ENCODE measurements around the gene FBXO24. TPM values are rescaled to one million over a fixed set of nuclear protein-coding genes. Genes with fewer than 3 reads are reported as not detected.

FBXO24 gene
- total RNA-seq, 4 donors from 2014 or later = 2.9 to 4.9 TPM; not detected in 2

DNA sequence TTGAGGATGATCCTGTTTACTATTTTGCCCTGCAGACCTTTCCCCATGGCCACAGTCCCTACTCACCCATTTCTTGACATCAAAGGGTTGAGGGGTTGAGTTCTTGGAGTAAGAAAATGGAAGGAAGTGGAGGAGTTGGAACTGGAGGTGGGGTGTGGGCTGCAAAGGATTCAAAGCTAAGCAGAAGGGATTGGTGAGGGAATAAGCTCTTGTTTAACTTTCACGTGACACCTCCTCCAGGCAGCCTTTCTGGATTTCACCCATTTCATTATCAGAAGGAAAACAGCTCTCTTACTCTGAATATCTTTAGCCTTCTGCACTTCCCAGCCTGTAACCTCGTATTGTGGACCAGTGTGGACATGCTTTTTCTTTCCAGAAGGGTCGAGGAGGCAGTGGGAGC is 39.9 kb downstream of the FBXO24 start:
- Histone ChIP-seq H3K27ac (no peak overlapping the region), H3K4me1 (no peaks in the 10 kb centered on the region), H3K36me3 (no peaks in the 10 kb centered on the region), H3K27me3 (no peaks in the 10 kb centered on the region), H3K4me3 (peak overlapping the region; percentile 6 to 24), H3K9me3 (no peaks in the 10 kb centered on the region)
- no peak for DNase-seq
- intact Hi-C loops (cut with DNase I; ENCODE audit: low total_unique reads) = no loop called here
- TF ChIP-seq, protein P1, sequence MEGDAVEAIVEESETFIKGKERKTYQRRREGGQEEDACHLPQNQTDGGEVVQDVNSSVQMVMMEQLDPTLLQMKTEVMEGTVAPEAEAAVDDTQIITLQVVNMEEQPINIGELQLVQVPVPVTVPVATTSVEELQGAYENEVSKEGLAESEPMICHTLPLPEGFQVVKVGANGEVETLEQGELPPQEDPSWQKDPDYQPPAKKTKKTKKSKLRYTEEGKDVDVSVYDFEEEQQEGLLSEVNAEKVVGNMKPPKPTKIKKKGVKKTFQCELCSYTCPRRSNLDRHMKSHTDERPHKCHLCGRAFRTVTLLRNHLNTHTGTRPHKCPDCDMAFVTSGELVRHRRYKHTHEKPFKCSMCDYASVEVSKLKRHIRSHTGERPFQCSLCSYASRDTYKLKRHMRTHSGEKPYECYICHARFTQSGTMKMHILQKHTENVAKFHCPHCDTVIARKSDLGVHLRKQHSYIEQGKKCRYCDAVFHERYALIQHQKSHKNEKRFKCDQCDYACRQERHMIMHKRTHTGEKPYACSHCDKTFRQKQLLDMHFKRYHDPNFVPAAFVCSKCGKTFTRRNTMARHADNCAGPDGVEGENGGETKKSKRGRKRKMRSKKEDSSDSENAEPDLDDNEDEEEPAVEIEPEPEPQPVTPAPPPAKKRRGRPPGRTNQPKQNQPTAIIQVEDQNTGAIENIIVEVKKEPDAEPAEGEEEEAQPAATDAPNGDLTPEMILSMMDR (IDR thresholded peaks at IDR 0.05) = no peak
- no peak for TF ChIP-seq POLR2A (IDR thresholded peaks at IDR 0.05)

DNA sequence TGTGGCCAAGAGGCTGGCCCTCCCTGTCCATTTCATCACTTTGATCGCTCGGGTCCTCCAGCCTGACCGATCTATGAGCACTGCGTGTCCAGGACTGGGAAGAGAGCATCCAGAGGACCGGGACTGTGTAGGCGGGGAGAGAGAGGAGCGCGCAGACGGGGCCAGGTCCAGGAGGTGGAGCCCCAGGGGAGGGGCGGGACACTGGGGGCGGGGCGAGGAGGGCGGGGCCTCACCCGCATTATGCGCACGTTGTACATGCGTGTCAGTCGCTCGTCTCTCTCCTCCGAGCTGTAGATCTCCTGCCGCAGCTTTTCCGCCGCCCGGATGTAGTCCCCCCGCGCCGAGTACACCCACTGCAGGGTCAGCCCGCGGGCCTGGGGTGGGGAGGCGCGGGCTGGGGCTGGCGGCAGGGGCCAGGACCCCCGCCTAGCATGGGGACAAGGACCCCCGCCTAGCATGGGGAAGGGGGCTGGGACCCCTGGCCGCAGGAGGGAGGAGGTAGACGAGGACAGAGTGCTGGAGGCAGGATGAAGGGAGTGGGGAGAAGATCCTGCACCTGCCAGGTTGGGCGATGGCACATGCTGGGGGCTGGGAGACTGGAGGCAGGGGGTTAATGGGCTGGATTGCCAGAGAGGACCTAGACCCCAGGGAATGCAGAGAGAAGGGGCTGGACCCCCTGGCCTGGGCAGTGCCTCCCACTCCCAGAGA is 40.6 kb downstream of the FBXO24 start:
- Histone ChIP-seq H3K36me3 (no peaks in the 10 kb centered on the region), H3K27ac (no peak overlapping the region), H3K27me3 (no peaks in the 10 kb centered on the region), H3K4me1 (no peaks in the 10 kb centered on the region), H3K9me3 (no peaks in the 10 kb centered on the region), H3K4me3 (peak overlapping the region; percentile 6 to 24)
- intact Hi-C loops (cut with DNase I; ENCODE audit: low total_unique reads) = no loop called here
- peak; percentile 83 to 86 for DNase-seq
- peak in 1 of 2 donors; percentile 14 for TF ChIP-seq POLR2A (IDR thresholded peaks at IDR 0.05)
- TF ChIP-seq, protein P1 (IDR thresholded peaks at IDR 0.05) = no peak

DNA sequence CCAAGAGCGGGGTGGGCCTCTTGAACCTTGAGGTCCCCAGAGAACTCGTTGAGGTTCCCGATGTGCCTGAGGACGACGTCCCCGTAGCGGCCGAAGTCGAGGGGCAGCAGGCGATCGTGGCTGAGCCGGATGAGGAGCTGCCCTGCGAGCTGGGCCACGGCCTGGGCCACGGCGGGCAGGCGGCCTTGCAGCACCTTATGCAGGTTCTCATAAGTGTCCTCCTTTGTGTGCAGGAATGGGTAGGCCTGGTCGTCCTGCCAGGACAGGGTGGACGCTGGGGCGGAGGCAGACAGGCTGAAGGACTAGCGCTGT is 41.1 kb downstream of the FBXO24 start:
- intact Hi-C loops (cut with DNase I; ENCODE audit: low total_unique reads) = no loop called here
- H3K4me3 ChIP-seq = no peak overlapping the region
- H3K9me3 ChIP-seq = no peaks in the 10 kb centered on the region
- TF ChIP-seq, protein P1 (IDR thresholded peaks at IDR 0.05) = no peak
- no peak for TF ChIP-seq POLR2A (IDR thresholded peaks at IDR 0.05)
- H3K27me3 ChIP-seq = no peaks in the 10 kb centered on the region
- no peaks in the 10 kb centered on the region for H3K4me1 ChIP-seq
- no peak overlapping the region for H3K27ac ChIP-seq
- no peak for DNase-seq
- no peaks in the 10 kb centered on the region for H3K36me3 ChIP-seq

DNA sequence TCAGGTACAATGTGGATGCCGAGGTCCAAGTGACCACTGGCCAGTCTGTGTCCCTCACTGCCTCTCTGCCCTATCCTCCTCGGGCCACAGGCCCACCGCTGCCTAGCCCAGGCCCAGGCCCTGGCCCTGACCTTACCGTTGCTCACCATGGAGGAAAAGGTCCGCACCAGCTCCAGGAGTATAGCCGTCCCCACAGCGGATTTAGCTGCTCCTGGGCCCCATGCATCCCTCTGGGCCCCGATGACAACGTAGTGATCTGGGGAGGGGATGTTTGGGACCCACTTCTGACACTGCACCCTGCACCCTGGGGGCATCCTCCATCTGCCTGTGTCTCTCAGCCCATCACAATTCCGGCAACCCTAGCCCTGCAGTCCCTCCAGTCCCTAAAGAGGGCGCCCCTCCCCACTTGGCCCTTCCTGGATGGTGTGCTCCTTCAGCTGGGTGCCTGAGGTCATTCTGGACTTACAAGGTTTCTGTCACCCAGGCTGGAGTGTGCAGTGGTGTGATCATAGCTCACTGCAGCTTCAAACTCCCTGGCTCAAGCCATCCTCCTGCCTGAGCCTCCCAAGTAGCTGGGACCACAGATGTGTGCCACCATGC is 43.1 kb downstream of the FBXO24 start:
- DNase-seq = no peak
- Histone ChIP-seq H3K27ac (no peak overlapping the region), H3K27me3 (peaks cover 0 to 3% of the 10 kb centered on the region in 2 donors), H3K4me1 (peaks cover 0 to 4% of the 10 kb centered on the region in 2 donors), H3K9me3 (no peaks in the 10 kb centered on the region), H3K4me3 (no peak overlapping the region), H3K36me3 (no peaks in the 10 kb centered on the region)
- TF ChIP-seq POLR2A (IDR thresholded peaks at IDR 0.05) = no peak
- TF ChIP-seq, protein P1 (IDR thresholded peaks at IDR 0.05) = no peak
- intact Hi-C loops (cut with DNase I; ENCODE audit: low total_unique reads) = no loop called here

DNA sequence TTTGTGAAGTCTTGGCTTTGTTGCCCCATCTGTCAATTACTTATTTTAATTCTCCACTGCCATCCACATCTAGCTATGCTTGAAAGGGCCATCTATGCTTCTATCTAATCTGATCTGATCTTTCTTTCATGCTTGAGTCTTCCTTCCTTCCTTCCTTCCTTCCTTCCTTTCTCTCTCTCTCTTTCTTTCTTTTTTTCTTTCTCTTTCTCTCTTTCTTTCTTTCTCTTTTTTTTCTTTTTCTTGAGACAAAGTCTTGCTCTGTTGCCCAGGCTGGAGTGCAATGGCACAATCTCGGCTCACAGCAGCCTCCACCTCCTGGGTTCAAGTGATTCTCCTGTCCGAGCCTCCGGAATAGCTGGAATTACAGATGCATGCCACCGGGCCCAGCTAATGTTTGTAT is 43.9 kb downstream of the FBXO24 start:
- Histone ChIP-seq H3K4me1 (peaks cover 0 to 4% of the 10 kb centered on the region in 2 donors), H3K27ac (no peak overlapping the region), H3K27me3 (peaks cover 0 to 3% of the 10 kb centered on the region in 2 donors), H3K4me3 (no peak overlapping the region), H3K9me3 (no peaks in the 10 kb centered on the region), H3K36me3 (no peaks in the 10 kb centered on the region)
- no peak for DNase-seq
- TF ChIP-seq, protein P1 (IDR thresholded peaks at IDR 0.05) = no peak
- TF ChIP-seq POLR2A (IDR thresholded peaks at IDR 0.05) = no peak
- intact Hi-C loops (cut with DNase I; ENCODE audit: low total_unique reads) = no loop called here
